HepG2 (cell line): ENCODE results near the gene ALG14. TPM values are rescaled to one million over a fixed set of nuclear protein-coding genes. Genes with fewer than 3 reads are reported as not detected.
A peak's percentile ranks its signal among the peaks of the same experiment; 100 is the strongest.

Experiments
- ATAC-seq: fragments of 200-7000 bp; cut with Tn5 transposase; 3 replicates; pipeline ENCODE4 v1.9.1; 2020; ENCODE audit warnings: mild to moderate bottlenecking, moderate library complexity
- BruUV-seq: library from RNA; stranded (reverse); fragments of 400-500 nt; replicated peaks from 2 replicates; lab custom pipeline; 2021; lab: Mats Ljungman, UMichigan
- CTCF ChIA-PET: fragments of 300-600 bp; formaldehyde crosslinking; extraction: SDS; loops from one replicate; lab custom pipeline; 2021; ENCODE audit warnings: low total read pairs, inconsistent platforms, low intra/inter-chr PET ratio; lab: Yijun Ruan, JAX
- POLR2A ChIA-PET: fragments of 350-600 bp; sonication (Branson Sonifier 250); formaldehyde crosslinking; loops from one replicate; lab custom pipeline; 2020; ENCODE audit warnings: antibody characterized with exemption, inconsistent platforms; lab: Yijun Ruan, JAX
- DNase-seq: peaks from one replicate; pipeline ENCODE4 v3.0.0-alpha.2; 2015; ENCODE audit warnings: low spot score
- FAIRE-seq: peaks from 3 replicates; lab custom pipeline; 2011; peaks lifted over from hg19 to GRCh38; lab: Jason Lieb, UNC
- H2AFZ ChIP-seq: one replicate; pipeline ENCODE4 v1.6.1; 2011; ENCODE audit warnings: low read length, inconsistent platforms
- H3K27ac ChIP-seq: fragments of 300-600 bp; 3 replicates; pipeline ENCODE4 v1.8.0; 2011; ENCODE audit warnings: mixed run types, mild to moderate bottlenecking, mixed read lengths, low read length, inconsistent platforms; ENCODE audit not compliant: insufficient read depth; ENCODE audit errors: extremely low read length
- H3K27me3 ChIP-seq, 2 experiments: fragments of 200-600 bp in 1 of 2; 2 replicates in 1 of 2; 3 replicates in 1 of 2; pipeline versions ENCODE4 v1.6.0 to v1.8.0; 2011; ENCODE audit warnings: low read length in 2 of 2, mild to moderate bottlenecking in 2 of 2, moderate library complexity in 2 of 2, inconsistent platforms in 1 of 2; ENCODE audit not compliant: insufficient read depth in 2 of 2, control insufficient read depth in 1 of 2
- H3K36me3 ChIP-seq, 2 experiments: fragments of 200-600 bp in 1 of 2; replicated peaks in 1 of 2; 2 replicates in 1 of 2; 3 replicates in 1 of 2; pipeline versions ENCODE4 v1.5.1 to v1.8.0; 2011; ENCODE audit warnings: low read length in 2 of 2, inconsistent platforms in 1 of 2; ENCODE audit not compliant: insufficient read depth in 2 of 2, control insufficient read depth in 1 of 2
- H3K4me1 ChIP-seq: 2 replicates; pipeline ENCODE4 v1.5.1; 2012; ENCODE audit warnings: low read length, inconsistent platforms; ENCODE audit not compliant: insufficient read depth
- H3K4me2 ChIP-seq: 2 replicates; pipeline ENCODE4 v1.6.0; 2011; ENCODE audit warnings: low read depth, low read length, inconsistent platforms
- H3K4me3 ChIP-seq, 3 experiments: fragments of 200-600 bp in 1 of 3; sonication (generic), shearing (Covaris generic) in 1 of 3; replicated peaks in 1 of 3; 2 replicates each; pipeline ENCODE4 v1.5.1; 2011 to 2016; ENCODE audit warnings: low read length in 3 of 3, inconsistent platforms in 2 of 3, low read depth in 2 of 3, mild to moderate bottlenecking in 2 of 3, control low read depth in 1 of 3, mixed read lengths in 1 of 3; ENCODE audit not compliant: insufficient read depth in 1 of 3
- H3K79me2 ChIP-seq: one replicate; pipeline ENCODE4 v1.6.1; 2011; ENCODE audit warnings: low read length, inconsistent platforms; ENCODE audit not compliant: insufficient read depth
- H3K9ac ChIP-seq: 2 replicates; pipeline ENCODE4 v1.6.0; 2011; ENCODE audit warnings: mild to moderate bottlenecking, low read depth, low read length, inconsistent platforms; ENCODE audit not compliant: insufficient read depth
- H3K9me3 ChIP-seq: 2 replicates; pipeline ENCODE4 v1.5.1; 2012; ENCODE audit warnings: mild to moderate bottlenecking, low read length
- H4K20me1 ChIP-seq: 2 replicates; pipeline ENCODE4 v1.6.0; 2011; ENCODE audit warnings: inconsistent platforms, mild to moderate bottlenecking, low read length, moderate library complexity; ENCODE audit not compliant: insufficient read depth
- ARNTL ChIP-seq: sonication (generic); formaldehyde crosslinking; IDR thresholded peaks from 2 replicates; pipeline ENCODE4 v1.4.0; 2020; ENCODE audit warnings: mild to moderate bottlenecking, missing genetic modification reagents
- CBX2 ChIP-seq, 2 experiments: fragments of 200-600 bp in 1 of 2; sonication (generic); formaldehyde crosslinking in 1 of 2; IDR thresholded peaks; 2 replicates each; pipeline versions ENCODE4 v1.7.0 to v1.8.1; 2018 to 2022; ENCODE audit warnings: low read depth in 2 of 2, low read length in 1 of 2, mild to moderate bottlenecking in 1 of 2, missing genetic modification reagents in 1 of 2
- HNRNPLL ChIP-seq: fragments of 200-400 bp; formaldehyde crosslinking; IDR thresholded peaks from 2 replicates; pipeline ENCODE4 v1.6.1; 2017; ENCODE audit warnings: mild to moderate bottlenecking, low read depth, low read length; ENCODE audit not compliant: poor library complexity, severe bottlenecking
- PLRG1 ChIP-seq: fragments of 450-650 bp; conservative IDR thresholded peaks from 2 replicates; pipeline ENCODE4 v1.6.1; 2016
- RBFOX2 ChIP-seq: fragments of 200-400 bp; formaldehyde crosslinking; IDR thresholded peaks from 2 replicates; pipeline ENCODE4 v1.6.1; 2017; ENCODE audit warnings: low read depth, mild to moderate bottlenecking, low read length
- SALL1 ChIP-seq: sonication (generic); formaldehyde crosslinking; IDR thresholded peaks from 2 replicates; pipeline ENCODE4 v1.8.0; 2022; ENCODE audit warnings: mild to moderate bottlenecking, missing genetic modification reagents
- SIN3A ChIP-seq: IDR thresholded peaks from 2 replicates; pipeline ENCODE4 v1.6.1; 2011; ENCODE audit warnings: low read depth, mild to moderate bottlenecking, control low read depth, low read length, borderline replicate concordance
- SMARCE1 ChIP-seq: fragments of 450-650 bp; IDR thresholded peaks from 2 replicates; pipeline ENCODE4 v1.6.1; 2017; ENCODE audit warnings: borderline replicate concordance
- ZFY ChIP-seq: sonication (generic); formaldehyde crosslinking; IDR thresholded peaks from 2 replicates; pipeline ENCODE4 v1.4.0; 2020; ENCODE audit warnings: missing genetic modification reagents
- ZMAT3 ChIP-seq: sonication (generic); formaldehyde crosslinking; conservative IDR thresholded peaks from 2 replicates; pipeline ENCODE4 v1.7.0; 2021; ENCODE audit warnings: missing genetic modification reagents
- ZNF224 ChIP-seq: sonication (generic); formaldehyde crosslinking; IDR thresholded peaks from 2 replicates; pipeline ENCODE4 v1.5.0; 2020; ENCODE audit warnings: mild to moderate bottlenecking, missing genetic modification reagents
- ZNF354B ChIP-seq: sonication (generic); formaldehyde crosslinking; IDR thresholded peaks from 2 replicates; pipeline ENCODE4 v1.8.0; 2022; ENCODE audit warnings: mild to moderate bottlenecking, missing genetic modification reagents
- ZNF558 ChIP-seq: sonication (generic); formaldehyde crosslinking; IDR thresholded peaks from 2 replicates; pipeline ENCODE4 v1.9.0; 2022; ENCODE audit warnings: mild to moderate bottlenecking, missing genetic modification reagents, borderline replicate concordance
- ZNF749 ChIP-seq: sonication (generic); formaldehyde crosslinking; IDR thresholded peaks from 2 replicates; pipeline ENCODE4 v1.8.0; 2022; ENCODE audit warnings: mild to moderate bottlenecking, missing genetic modification reagents, moderate library complexity, borderline replicate concordance
- WGBS: methylation state at CpG from one replicate; pipeline ENCODE4 v1.1.6; 2017; ENCODE audit warnings: low lambda C conversion rate; 5-methylcytosine and 5-hydroxymethylcytosine counted together
- in situ Hi-C: cut with HindIII; loops from 2 replicates; pipeline ENCODE4 v1.10.0; 2017; ENCODE audit warnings: low pct_unique_long_range_greater_than_20kb; ENCODE audit not compliant: extremely low pct_ligation_motif_present
- intact Hi-C: fragments of 100-400 bp; cut with micrococcal nuclease; formaldehyde crosslinking; loops from one replicate; pipeline ENCODE4 v1.10.0; 2022; ENCODE audit not compliant: unreplicated experiment
- polyA plus RNA-seq, 8 experiments: library from polyadenylated mRNA; depleted of rRNA in 3 of 8; stranded (reverse) in 7 of 8; unstranded in 1 of 8; fragments of >200 nt; fragmentation: Illumina TruSeq in 4 of 8; extraction: Trizol in 4 of 8; gene quantifications; 2 replicates each; pipeline versions ENCODE4 v1.2.1 to v1.2.3, GENCODE V29; 2011 to 2016; ENCODE audit warnings: low read depth in 4 of 8, missing spikeins in 1 of 8, mixed read lengths in 1 of 8; ENCODE audit not compliant: insufficient read depth in 1 of 8
- total RNA-seq, 5 experiments: library from RNA; depleted of rRNA; stranded (reverse); fragments of >200 nt; fragmentation: Illumina TruSeq; extraction: Trizol; gene quantifications; 2 replicates each; pipeline ENCODE4 v1.2.3, GENCODE V29; 2016; ENCODE audit warnings: low read depth in 1 of 5
- TF ChIP-seq, protein P1 (sequence below): sonication (generic); formaldehyde crosslinking; conservative IDR thresholded peaks from 2 replicates; pipeline ENCODE4 v1.8.1; 2023; ENCODE audit warnings: missing genetic modification reagents
- TF ChIP-seq, protein P2 (sequence below): sonication (generic); formaldehyde crosslinking; IDR thresholded peaks from 2 replicates; pipeline ENCODE4 v1.8.0; 2022; ENCODE audit warnings: mild to moderate bottlenecking, missing genetic modification reagents, moderate library complexity
- TF ChIP-seq, protein P3 (sequence below): fragments of 450-650 bp; IDR thresholded peaks from 2 replicates; pipeline ENCODE4 v1.6.1; 2016
- TF ChIP-seq, protein P4 (sequence below): sonication (generic); formaldehyde crosslinking; IDR thresholded peaks from 2 replicates; pipeline ENCODE4 v1.8.0; 2022; ENCODE audit warnings: low read depth, missing genetic modification reagents

ALG14 gene
- total and polyA plus RNA-seq, 2 of the 13 experiments (the other 11 are each of a cell fraction or from before 2014, with no cell fraction given) = 4.5 to 12.7 TPM

DNA sequence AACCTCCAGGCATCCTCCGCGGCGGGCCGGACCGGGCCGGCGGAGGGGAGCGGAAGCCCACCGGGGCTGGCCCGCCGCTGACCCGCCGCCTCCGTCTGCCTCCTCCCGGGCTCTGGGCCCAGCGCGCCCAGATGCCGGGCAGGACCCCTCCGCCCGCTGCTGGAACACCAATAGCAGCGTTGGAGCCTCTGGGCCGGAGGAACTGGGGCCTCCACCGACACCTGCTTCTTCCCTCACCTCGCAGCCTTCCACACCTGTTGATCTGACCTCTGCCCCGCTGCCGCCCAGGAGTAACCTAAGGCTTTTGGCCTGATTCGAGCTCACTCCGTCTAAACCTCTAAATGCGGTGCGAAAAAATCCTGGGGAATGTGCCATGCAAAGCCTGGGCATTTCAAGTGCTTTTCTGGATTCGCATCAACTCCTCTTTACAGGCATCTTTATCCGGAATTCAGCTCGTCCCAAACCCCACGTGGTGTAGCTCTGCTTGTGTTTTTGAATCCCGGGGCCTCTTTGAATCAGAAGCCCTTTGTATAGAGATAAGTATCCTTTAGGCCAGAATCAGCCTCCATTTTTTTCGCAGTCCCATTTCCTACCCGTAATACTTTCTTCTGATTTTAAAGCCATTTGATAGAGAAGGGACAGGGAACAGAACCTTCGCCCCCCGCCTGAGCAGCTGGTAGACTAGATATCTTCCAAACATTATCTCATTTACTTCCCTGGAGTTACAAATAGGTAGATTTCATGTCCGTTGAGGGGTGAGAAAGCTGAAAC lies 145.2 kb downstream of the ALG14 start:
- CTCF ChIA-PET = interaction anchor here (1.0 to 3.5 kb wide), 2 partner anchors 74 to 115 kb away, joined by 3 to 22 read pairs; no protein-coding TSS in a partner anchor
- under 1% methylated on average over 14 of the region's 40 CpGs for WGBS
- TSS peak; percentile 61 for BruUV-seq
- TF ChIP-seq ARNTL (CRISPR knock-in tag) (peak; percentile 43; the same call in 1 of the 2 replicates), SALL1 (CRISPR knock-in tag) (no peak; the same call in 1 of the 2 replicates), ZNF749 (CRISPR knock-in tag) (no peak), RBFOX2 (peak; percentile 38; the same call in 1 of the 2 replicates), CBX2 (IDR thresholded peaks at IDR 0.05; ENCODE audit: low read depth, low read length) (no peak), CBX2 (CRISPR knock-in tag; IDR thresholded peaks at IDR 0.05; ENCODE audit: low read depth) (no peak), ZFY (peak; percentile 89), ZMAT3 (0 out of 2 replicates have a peak, but pooled peaks have one; percentile 46), ZNF354B (no peak), SMARCE1 (no peak), SIN3A (peak; percentile 13; the same call in 1 of the 2 replicates), ZNF224 (CRISPR knock-in tag) (0 out of 2 replicates have a peak, but pooled peaks have one; percentile 50), ZNF558 (no peak), HNRNPLL (peak; percentile 42), PLRG1 (no peak)
- TF ChIP-seq, protein P1, sequence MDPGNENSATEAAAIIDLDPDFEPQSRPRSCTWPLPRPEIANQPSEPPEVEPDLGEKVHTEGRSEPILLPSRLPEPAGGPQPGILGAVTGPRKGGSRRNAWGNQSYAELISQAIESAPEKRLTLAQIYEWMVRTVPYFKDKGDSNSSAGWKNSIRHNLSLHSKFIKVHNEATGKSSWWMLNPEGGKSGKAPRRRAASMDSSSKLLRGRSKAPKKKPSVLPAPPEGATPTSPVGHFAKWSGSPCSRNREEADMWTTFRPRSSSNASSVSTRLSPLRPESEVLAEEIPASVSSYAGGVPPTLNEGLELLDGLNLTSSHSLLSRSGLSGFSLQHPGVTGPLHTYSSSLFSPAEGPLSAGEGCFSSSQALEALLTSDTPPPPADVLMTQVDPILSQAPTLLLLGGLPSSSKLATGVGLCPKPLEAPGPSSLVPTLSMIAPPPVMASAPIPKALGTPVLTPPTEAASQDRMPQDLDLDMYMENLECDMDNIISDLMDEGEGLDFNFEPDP = no peak
- TF ChIP-seq, protein P2, sequence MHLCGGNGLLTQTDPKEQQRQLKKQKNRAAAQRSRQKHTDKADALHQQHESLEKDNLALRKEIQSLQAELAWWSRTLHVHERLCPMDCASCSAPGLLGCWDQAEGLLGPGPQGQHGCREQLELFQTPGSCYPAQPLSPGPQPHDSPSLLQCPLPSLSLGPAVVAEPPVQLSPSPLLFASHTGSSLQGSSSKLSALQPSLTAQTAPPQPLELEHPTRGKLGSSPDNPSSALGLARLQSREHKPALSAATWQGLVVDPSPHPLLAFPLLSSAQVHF (CRISPR knock-in tag) = no peak
- TF ChIP-seq, protein P3, sequence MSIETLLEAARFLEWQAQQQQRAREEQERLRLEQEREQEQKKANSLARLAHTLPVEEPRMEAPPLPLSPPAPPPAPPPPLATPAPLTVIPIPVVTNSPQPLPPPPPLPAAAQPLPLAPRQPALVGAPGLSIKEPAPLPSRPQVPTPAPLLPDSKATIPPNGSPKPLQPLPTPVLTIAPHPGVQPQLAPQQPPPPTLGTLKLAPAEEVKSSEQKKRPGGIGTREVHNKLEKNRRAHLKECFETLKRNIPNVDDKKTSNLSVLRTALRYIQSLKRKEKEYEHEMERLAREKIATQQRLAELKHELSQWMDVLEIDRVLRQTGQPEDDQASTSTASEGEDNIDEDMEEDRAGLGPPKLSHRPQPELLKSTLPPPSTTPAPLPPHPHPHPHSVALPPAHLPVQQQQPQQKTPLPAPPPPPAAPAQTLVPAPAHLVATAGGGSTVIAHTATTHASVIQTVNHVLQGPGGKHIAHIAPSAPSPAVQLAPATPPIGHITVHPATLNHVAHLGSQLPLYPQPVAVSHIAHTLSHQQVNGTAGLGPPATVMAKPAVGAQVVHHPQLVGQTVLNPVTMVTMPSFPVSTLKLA = peak; percentile 13; the same call in 1 of the 2 replicates
- TF ChIP-seq, protein P4, sequence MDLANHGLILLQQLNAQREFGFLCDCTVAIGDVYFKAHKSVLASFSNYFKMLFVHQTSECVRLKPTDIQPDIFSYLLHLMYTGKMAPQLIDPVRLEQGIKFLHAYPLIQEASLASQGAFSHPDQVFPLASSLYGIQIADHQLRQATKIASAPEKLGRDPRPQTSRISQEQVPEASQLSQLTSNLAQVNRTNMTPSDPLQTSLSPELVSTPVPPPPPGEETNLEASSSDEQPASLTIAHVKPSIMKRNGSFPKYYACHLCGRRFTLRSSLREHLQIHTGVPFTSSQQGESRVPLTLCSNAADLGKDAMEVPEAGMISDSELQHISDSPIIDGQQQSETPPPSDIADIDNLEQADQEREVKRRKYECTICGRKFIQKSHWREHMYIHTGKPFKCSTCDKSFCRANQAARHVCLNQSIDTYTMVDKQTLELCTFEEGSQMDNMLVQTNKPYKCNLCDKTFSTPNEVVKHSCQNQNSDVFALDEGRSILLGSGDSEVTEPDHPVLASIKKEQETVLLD (CRISPR knock-in tag) = 0 out of 2 replicates have a peak, but pooled peaks have one; percentile 24

More for the DNA sequence above, 145.2 kb downstream of the ALG14 start:
- peak overlapping the region; percentile 95 for H3K27ac ChIP-seq
- intact Hi-C loops = loop anchor here (1.0 to 5.0 kb wide), 5 partner anchors 35 to 305 kb away; partner anchors contain the start of gene RWDD3
- H3K79me2 ChIP-seq = peaks cover 81% of the 10 kb centered on the region
- in situ Hi-C loops = no loop called here
- FAIRE-seq (no peak), ATAC-seq (peak; percentile 49), DNase-seq (peak; percentile 59)
- POLR2A ChIA-PET = interaction anchor here (0.8 to 2.9 kb wide), 8 partner anchors 9 to 114 kb away, joined by 3 to 15 read pairs (median 4); no protein-coding TSS in a partner anchor
- no peaks in the 10 kb centered on the region; a peak in 1 of 5 replicates for H3K27me3 ChIP-seq
- peak overlapping the region; percentile 71 to 81 (median 81) for H3K4me3 ChIP-seq
- H3K9me3 ChIP-seq = no peaks in the 10 kb centered on the region
- H4K20me1 ChIP-seq = peaks cover 20% of the 10 kb centered on the region
- peaks cover 58% of the 10 kb centered on the region for H3K4me1 ChIP-seq
- peak overlapping the region; percentile 78 for H3K9ac ChIP-seq
- H2AFZ ChIP-seq = no peak overlapping the region
- peak overlapping the region; percentile 94 for H3K4me2 ChIP-seq
- no peaks in the 10 kb centered on the region; a peak in 1 of 5 replicates for H3K36me3 ChIP-seq
